ENCODE data around the gene KLHDC1. TPM values are rescaled to one million over a fixed set of nuclear protein-coding genes. Genes with fewer than 3 reads are reported as not detected.
"Not testable (repeated sequence)": the region's sequence is repeated elsewhere in the genome, so short reads cannot be mapped to it uniquely, and the experiment has no call there.

The KLHDC1 gene, protein sequence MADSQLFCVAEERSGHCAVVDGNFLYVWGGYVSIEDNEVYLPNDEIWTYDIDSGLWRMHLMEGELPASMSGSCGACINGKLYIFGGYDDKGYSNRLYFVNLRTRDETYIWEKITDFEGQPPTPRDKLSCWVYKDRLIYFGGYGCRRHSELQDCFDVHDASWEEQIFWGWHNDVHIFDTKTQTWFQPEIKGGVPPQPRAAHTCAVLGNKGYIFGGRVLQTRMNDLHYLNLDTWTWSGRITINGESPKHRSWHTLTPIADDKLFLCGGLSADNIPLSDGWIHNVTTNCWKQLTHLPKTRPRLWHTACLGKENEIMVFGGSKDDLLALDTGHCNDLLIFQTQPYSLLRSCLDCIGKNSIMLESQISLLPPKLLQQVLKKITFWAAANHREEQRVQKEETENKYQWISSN
- 1 to 10 TPM; 5.3 to 8.6 TPM for total RNA-seq

DNA sequence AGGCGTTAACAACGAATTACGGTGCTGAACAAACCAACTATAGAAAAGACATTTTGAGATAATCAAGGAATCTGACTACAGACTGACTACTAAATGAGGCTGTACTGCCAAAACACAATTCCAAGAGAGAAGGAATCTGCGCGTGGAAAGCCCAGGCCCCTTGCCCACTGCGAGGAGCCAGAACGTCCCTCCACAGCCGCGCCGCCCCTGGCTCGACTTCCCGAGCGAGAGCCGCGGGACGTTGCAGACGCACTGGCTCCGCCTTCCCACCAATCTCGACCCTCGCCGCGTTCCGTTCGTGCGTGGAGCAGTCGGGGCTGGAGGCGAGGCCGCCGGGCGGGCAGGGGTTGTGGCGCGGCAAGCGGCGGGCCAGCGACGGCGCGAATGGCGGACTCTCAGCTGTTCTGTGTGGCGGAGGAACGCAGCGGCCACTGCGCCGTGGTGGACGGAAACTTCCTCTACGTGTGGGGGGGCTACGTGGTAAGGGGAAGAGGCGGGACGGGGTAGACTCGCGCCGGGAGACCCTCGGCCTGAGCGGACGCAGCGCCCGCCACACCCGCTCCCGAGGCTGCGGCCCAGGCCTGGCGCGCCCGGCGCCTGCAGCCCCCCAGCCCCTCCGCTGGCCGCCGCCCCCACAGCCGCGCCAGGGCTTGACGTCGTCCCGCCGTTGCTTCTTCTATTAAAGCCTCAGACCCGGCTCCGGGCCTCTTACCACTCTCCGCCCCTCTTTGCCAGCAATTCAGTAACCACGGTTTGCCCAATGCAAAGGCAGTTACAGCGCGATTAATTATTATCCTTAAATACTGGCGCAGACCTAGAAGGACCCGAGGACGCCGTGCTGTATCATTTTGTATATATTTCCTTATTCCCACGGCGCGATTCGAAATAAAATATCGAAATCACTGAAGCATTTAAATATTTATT, at the start of gene KLHDC1:
Gene KLHDC1 (plus strand): TSS at position 310 of the 924 bp plus-strand sequence. CDS start 75 bp downstream, at position 385.
- Histone ChIP-seq H3K27me3 (no peaks in the 10 kb centered on the region), H3K4me1 (peaks cover 25% of the 10 kb centered on the region), H3K9me3 (no peaks in the 10 kb centered on the region), H3K36me3 (replicated peaks in 1 of 2; ENCODE audit: insufficient read depth in 1 of 2, low read depth in 2 of 2) (no peaks in the 10 kb centered on the region), H3K27ac (peak within 1 kb of the TSS; percentile 87 to 96 (median 91)), H3K4me3 (peak within 1 kb of the TSS; percentile 37 to 48)
- whole genome bisulfite sequencing, 2 donors: 1% methylated on average over 20 to 87 of the region's 88 CpGs
- ATAC-seq: peak; percentile 87
- intact Hi-C loops (cut with DNase I): no loop called here
- DNase-seq: peak; percentile 83 to 85 (median 84)
- TF ChIP-seq, protein P1, sequence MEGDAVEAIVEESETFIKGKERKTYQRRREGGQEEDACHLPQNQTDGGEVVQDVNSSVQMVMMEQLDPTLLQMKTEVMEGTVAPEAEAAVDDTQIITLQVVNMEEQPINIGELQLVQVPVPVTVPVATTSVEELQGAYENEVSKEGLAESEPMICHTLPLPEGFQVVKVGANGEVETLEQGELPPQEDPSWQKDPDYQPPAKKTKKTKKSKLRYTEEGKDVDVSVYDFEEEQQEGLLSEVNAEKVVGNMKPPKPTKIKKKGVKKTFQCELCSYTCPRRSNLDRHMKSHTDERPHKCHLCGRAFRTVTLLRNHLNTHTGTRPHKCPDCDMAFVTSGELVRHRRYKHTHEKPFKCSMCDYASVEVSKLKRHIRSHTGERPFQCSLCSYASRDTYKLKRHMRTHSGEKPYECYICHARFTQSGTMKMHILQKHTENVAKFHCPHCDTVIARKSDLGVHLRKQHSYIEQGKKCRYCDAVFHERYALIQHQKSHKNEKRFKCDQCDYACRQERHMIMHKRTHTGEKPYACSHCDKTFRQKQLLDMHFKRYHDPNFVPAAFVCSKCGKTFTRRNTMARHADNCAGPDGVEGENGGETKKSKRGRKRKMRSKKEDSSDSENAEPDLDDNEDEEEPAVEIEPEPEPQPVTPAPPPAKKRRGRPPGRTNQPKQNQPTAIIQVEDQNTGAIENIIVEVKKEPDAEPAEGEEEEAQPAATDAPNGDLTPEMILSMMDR (IDR thresholded peaks at IDR 0.05): no peak
- TF ChIP-seq POLR2A (IDR thresholded peaks at IDR 0.05): peak; percentile 89 to 94 (median 93)

DNA sequence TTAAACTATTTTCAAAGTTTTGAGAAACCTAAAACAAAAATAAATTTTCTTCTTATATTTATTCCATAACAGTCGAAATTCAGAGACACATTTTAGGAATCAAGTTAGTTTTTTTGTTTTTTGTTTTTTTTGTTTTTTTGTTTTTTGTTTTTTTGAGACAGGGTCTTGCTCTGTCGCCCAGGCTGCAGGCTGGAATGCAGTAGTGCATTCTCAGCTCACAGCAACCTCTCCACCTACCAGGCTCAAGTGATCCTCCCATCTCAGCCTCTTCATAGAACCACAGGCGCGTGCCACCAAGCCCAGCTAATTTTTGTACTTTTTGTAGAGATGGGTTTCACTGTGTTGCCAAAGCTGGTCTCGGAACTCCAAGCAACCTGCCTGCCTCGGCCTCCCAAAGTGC, 39.4 kb upstream of the KLHDC1 start:
- intact Hi-C loops (cut with DNase I): no loop called here
- ATAC-seq (no peak), DNase-seq (no peak)
- H3K4me1 ChIP-seq: peaks cover 5% of the 10 kb centered on the region
- H3K27me3 ChIP-seq: no peaks in the 10 kb centered on the region
- 95 to 96% methylated on average over 6 of the region's 6 CpGs for WGBS, 2 donors
- H3K4me3 ChIP-seq: no peak overlapping the region
- H3K27ac ChIP-seq: no peak overlapping the region
- no peaks in the 10 kb centered on the region for H3K9me3 ChIP-seq
- no peak for TF ChIP-seq POLR2A (IDR thresholded peaks at IDR 0.05)
- TF ChIP-seq, protein P1 (IDR thresholded peaks at IDR 0.05): no peak
- no peaks in the 10 kb centered on the region for H3K36me3 ChIP-seq (replicated peaks in 1 of 2; ENCODE audit: insufficient read depth in 1 of 2, low read depth in 2 of 2)

DNA sequence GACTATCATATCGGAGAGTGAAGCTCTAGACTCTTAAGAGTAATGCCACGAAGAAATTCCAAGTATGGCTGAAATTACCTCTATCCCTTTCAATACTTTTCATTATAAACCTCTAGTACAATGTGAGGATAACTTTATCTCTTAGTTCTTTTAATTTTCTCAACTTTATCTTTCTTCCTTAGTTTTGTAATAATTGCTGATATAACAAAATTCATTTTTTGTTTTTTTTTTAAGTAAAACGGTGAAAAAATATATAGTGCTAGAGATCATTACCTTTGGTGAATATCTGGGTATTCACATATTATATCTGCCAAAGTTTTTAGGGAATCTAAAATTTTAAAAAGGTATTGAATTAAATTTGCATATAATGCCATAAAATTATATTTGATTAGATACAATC, 38.4 kb upstream of the KLHDC1 start:
- WGBS, 2 donors: 94% methylated on average over 3 of the region's 3 CpGs
- Histone ChIP-seq H3K4me3 (no peak overlapping the region), H3K9me3 (no peaks in the 10 kb centered on the region), H3K27me3 (no peaks in the 10 kb centered on the region), H3K36me3 (replicated peaks in 1 of 2; ENCODE audit: insufficient read depth in 1 of 2, low read depth in 2 of 2) (no peaks in the 10 kb centered on the region), H3K4me1 (peaks cover 5% of the 10 kb centered on the region), H3K27ac (no peak overlapping the region)
- no peak for ATAC-seq
- intact Hi-C loops (cut with DNase I): no loop called here
- DNase-seq: no peak
- TF ChIP-seq, protein P1 (IDR thresholded peaks at IDR 0.05): no peak
- no peak for TF ChIP-seq POLR2A (IDR thresholded peaks at IDR 0.05)

DNA sequence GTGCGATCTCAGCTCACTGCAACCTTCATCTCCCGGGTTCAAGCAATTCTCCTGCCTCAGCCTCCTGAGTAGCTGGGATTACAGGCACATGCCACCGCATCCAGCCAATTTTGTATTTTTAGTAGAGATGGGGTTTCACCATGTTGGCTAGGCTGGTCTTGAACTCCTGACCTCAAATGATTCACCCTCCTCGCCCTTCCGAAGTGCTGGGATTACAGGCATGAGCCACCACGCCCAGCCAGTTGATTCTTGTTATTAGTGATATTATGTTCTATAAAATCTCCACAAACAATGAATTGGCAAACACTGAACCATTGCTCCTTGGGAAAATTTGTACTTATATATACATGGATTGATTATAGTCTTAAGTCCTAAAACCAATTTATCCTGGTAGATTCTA, 35.4 kb upstream of the KLHDC1 start:
- DNase-seq; H3K4me1 ChIP-seq; H3K9me3 ChIP-seq; H3K4me3 ChIP-seq; H3K27ac ChIP-seq; intact Hi-C loops (cut with DNase I); H3K27me3 ChIP-seq; ATAC-seq; H3K36me3 ChIP-seq (replicated peaks in 1 of 2; ENCODE audit: insufficient read depth in 1 of 2, low read depth in 2 of 2): not testable (repeated sequence)
- WGBS, 2 donors: 97 to 98% methylated on average over 6 of the region's 6 CpGs
